BLaER1 treated with 17β-estradiol and CSF1 and Interleukin-3, amounts not matched to agents 10 nM and 100 nM (cell line): ENCODE data around the gene EGFL6.

Experiments
- H3K27ac ChIP-seq, 11 experiments: shearing (Covaris generic); formaldehyde crosslinking; 2 replicates each; pipeline ENCODE4 v1.8.1; 2022
- H3K27me3 ChIP-seq, 11 experiments: shearing (Covaris generic); formaldehyde crosslinking; 2 replicates each; pipeline ENCODE4 v1.8.1; 2022
- H3K36me3 ChIP-seq, 11 experiments: shearing (Covaris generic); formaldehyde crosslinking; 2 replicates each; pipeline ENCODE4 v1.8.1; 2022
- H3K4me1 ChIP-seq, 10 experiments: shearing (Covaris generic); formaldehyde crosslinking; 2 replicates each; pipeline ENCODE4 v1.8.1; 2022
- H3K4me2 ChIP-seq, 11 experiments: shearing (Covaris generic); formaldehyde crosslinking; 2 replicates each; pipeline ENCODE4 v1.8.1; 2022
- H3K4me3 ChIP-seq, 10 experiments: shearing (Covaris generic); formaldehyde crosslinking; 2 replicates each; pipeline ENCODE4 v1.8.1; 2022
- H3K9ac ChIP-seq, 11 experiments: shearing (Covaris generic); formaldehyde crosslinking; 2 replicates each; pipeline ENCODE4 v1.8.1; 2022
- H3K9me3 ChIP-seq, 11 experiments: shearing (Covaris generic); formaldehyde crosslinking; replicated peaks in 1 of 11; 2 replicates each; pipeline ENCODE4 v1.8.1; 2022
- H4K20me1 ChIP-seq, 11 experiments: shearing (Covaris generic); formaldehyde crosslinking; 2 replicates each; pipeline ENCODE4 v1.8.1; 2022
- Cebpa-rat ChIP-seq, 11 experiments: shearing (Covaris generic); IDR thresholded peaks; 2 replicates each; pipeline ENCODE4 v1.8.1; 2022

EGFL6 gene

DNA sequence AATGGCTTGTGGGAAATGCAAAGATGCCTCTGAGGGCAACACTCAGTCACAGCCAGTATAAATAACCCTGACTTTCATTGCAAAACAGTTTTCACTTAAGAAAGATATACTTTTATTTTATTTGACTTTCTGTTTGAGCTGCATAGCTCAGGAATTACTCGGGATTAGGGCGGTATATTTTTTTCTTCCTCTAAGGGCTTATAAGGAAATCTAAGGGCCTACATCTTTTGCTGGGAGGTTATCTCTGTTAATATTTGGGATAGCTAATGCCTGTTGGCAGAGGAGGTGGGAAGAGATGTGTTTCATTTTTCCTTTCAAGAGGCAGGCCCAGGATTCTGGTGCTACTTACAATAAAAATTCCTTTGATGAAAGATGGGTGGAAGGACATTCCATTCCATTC is 28.8 kb upstream of the EGFL6 start:
- Histone ChIP-seq H3K9ac (no peak overlapping the region), H4K20me1 (peaks cover 0 to 2% (median 0%) of the 10 kb centered on the region in 11 experiments; a peak in 4 of 22 replicates), H3K4me1 (peaks cover 0 to 8% (median 4%) of the 10 kb centered on the region in 10 experiments; a peak in 9 of 20 replicates), H3K4me2 (no peak overlapping the region), H3K36me3 (no peaks in the 10 kb centered on the region), H3K9me3 (peaks cover 0 to 10% (median 0%) of the 10 kb centered on the region in 11 experiments; a peak in 2 of 22 replicates), H3K4me3 (no peak overlapping the region), H3K27me3 (peaks cover 93 to 99% (median 98%) of the 10 kb centered on the region in 11 experiments), H3K27ac (no peak overlapping the region)
- TF ChIP-seq Cebpa-rat (IDR thresholded peaks at IDR 0.05), result no peak

DNA sequence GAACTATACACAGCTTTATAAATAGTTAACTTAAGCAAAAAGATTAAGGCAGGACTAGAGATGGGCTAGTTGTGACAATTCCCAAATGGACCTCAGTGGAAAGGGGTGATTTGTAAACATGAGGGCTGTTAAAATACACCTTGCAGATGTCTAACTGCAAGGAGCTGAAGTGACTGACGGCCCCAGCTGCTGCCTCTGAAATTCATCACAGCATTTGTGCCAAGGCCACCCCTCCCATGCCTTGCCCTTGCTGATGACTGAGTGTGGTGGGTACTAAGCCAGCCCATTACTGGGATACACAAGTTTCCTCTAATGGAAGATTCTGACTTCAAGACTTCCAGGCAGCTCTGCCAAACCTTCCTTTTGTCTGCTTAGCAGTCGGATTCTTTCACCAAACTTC is 23.7 kb upstream of the EGFL6 start:
- H3K27me3 ChIP-seq, result peaks cover 97 to 100% (median 98%) of the 10 kb centered on the region in 11 experiments
- H3K4me2 ChIP-seq, result no peak overlapping the region
- no peaks in the 10 kb centered on the region for H3K4me1 ChIP-seq
- no peak overlapping the region for H3K27ac ChIP-seq
- H3K36me3 ChIP-seq, result no peaks in the 10 kb centered on the region
- H3K4me3 ChIP-seq, result no peak overlapping the region
- peaks cover 0 to 8% (median 0%) of the 10 kb centered on the region in 11 experiments; a peak in 4 of 22 replicates for H4K20me1 ChIP-seq
- TF ChIP-seq Cebpa-rat (IDR thresholded peaks at IDR 0.05), result no peak
- H3K9me3 ChIP-seq, result peaks cover 0 to 10% (median 0%) of the 10 kb centered on the region in 11 experiments; a peak in 1 of 22 replicates
- no peak overlapping the region for H3K9ac ChIP-seq

DNA sequence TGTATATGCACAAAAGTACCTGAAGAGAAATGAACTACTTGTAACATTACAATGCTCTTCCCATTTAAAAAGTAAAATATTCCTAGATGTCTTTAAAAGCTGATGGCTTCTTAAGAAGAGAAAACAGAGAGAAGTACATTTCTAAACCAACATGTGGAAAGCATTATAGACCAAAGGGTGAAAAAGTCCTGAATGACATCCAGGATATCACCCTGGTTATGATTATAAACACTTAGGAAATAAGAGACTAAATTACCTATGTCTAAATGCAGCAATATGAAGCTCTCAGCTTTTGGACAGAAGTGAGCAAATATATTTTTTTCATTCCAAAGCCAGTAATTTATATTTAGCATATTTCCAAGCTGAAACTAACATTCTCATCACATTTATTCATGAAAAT is 21.7 kb upstream of the EGFL6 start:
- peaks cover 98 to 100% (median 99%) of the 10 kb centered on the region in 11 experiments for H3K27me3 ChIP-seq
- no peak overlapping the region for H3K27ac ChIP-seq
- no peak overlapping the region for H3K4me3 ChIP-seq
- H3K9ac ChIP-seq, result no peak overlapping the region
- H3K4me1 ChIP-seq, result no peaks in the 10 kb centered on the region
- peaks cover 0 to 4% (median 0%) of the 10 kb centered on the region in 11 experiments; a peak in 3 of 22 replicates for H3K9me3 ChIP-seq
- no peaks in the 10 kb centered on the region for H3K36me3 ChIP-seq
- no peak for TF ChIP-seq Cebpa-rat (IDR thresholded peaks at IDR 0.05)
- H4K20me1 ChIP-seq, result peaks cover 0 to 13% (median 0%) of the 10 kb centered on the region in 11 experiments; a peak in 4 of 22 replicates
- no peak overlapping the region for H3K4me2 ChIP-seq

DNA sequence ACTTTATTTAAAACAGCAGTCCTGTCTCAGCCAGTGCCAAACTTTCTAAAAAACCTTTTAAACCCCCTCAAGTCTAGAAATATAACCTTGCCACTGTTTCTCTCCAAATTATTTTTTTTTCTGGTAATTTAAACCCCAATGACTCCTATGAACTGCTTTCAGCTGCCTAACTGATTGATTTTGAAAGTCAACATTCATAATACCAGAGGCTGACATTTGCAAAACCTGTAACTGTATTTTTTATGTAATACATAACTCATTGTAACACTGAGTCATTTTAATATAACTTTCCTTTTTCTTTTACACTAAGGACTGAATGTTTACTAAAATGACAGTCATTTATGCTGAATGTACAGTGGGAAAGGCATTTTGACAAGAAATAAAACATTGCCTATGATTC is 19.1 kb upstream of the EGFL6 start:
- TF ChIP-seq Cebpa-rat (IDR thresholded peaks at IDR 0.05), result no peak
- Histone ChIP-seq H3K9ac (no peak overlapping the region), H3K27me3 (peaks cover 98 to 100% (median 100%) of the 10 kb centered on the region in 11 experiments), H3K27ac (no peak overlapping the region), H3K4me1 (no peaks in the 10 kb centered on the region), H3K36me3 (no peaks in the 10 kb centered on the region), H4K20me1 (peaks cover 0 to 13% (median 0%) of the 10 kb centered on the region in 11 experiments; a peak in 4 of 22 replicates), H3K9me3 (peaks cover 0 to 9% (median 0%) of the 10 kb centered on the region in 11 experiments; a peak in 5 of 22 replicates), H3K4me2 (no peak overlapping the region), H3K4me3 (no peak overlapping the region)

DNA sequence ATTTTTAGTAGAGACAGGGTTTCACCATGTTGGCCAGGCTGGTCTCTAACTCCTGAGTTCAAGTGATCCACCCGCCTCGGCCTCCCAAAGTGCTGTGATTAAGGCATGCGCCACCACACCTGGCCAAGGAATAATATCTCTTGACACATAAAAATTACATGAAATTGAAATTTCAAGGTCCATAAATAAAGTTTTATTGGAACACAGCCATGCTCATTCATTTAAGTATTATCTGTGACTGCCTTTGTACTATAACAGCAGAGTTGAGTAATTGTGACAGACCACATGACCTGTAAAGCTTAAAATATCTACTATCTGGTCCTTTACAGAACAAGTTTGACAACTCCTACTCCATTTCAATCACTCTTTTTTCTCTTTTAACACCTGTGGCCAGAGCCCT is 17.8 kb upstream of the EGFL6 start:
- H3K4me1 ChIP-seq, result no peaks in the 10 kb centered on the region
- H3K27ac ChIP-seq, result no peak overlapping the region
- H4K20me1 ChIP-seq, result peaks cover 0 to 10% (median 0%) of the 10 kb centered on the region in 11 experiments; a peak in 3 of 22 replicates
- H3K36me3 ChIP-seq, result no peaks in the 10 kb centered on the region
- TF ChIP-seq Cebpa-rat (IDR thresholded peaks at IDR 0.05), result no peak
- no peak overlapping the region for H3K4me3 ChIP-seq
- H3K9me3 ChIP-seq, result peaks cover 0 to 9% (median 0%) of the 10 kb centered on the region in 11 experiments; a peak in 5 of 22 replicates
- no peak overlapping the region for H3K4me2 ChIP-seq
- peaks cover 98 to 100% (median 100%) of the 10 kb centered on the region in 11 experiments for H3K27me3 ChIP-seq
- no peak overlapping the region for H3K9ac ChIP-seq

DNA sequence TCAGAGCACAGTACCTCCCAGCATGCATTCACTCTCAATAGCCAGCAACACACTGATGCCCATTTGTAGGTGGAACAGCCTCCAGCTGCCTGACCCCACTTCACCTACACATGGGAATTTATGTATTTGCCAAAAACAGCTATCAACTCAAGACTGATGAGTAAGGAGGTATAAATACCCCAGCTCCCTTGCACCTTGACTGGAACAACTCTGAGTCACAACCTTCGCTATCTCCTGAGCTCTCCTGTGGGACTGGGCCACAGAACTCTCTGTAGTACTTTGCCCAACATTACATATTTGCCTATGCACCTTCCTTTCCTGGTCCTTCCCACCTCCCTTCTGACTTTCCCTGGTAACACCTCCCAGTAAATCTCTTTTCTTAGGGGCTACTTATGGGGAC is 16.5 kb upstream of the EGFL6 start:
- Histone ChIP-seq H3K4me1 (no peaks in the 10 kb centered on the region), H3K27me3 (peaks cover 98 to 100% (median 100%) of the 10 kb centered on the region in 11 experiments), H3K9ac (no peak overlapping the region), H3K9me3 (peaks cover 0 to 9% (median 0%) of the 10 kb centered on the region in 11 experiments; a peak in 5 of 22 replicates), H3K4me3 (no peak overlapping the region), H3K36me3 (no peaks in the 10 kb centered on the region), H3K27ac (no peak overlapping the region), H4K20me1 (peaks cover 0 to 9% (median 0%) of the 10 kb centered on the region in 11 experiments; a peak in 3 of 22 replicates), H3K4me2 (no peak overlapping the region)
- TF ChIP-seq Cebpa-rat (IDR thresholded peaks at IDR 0.05), result no peak

DNA sequence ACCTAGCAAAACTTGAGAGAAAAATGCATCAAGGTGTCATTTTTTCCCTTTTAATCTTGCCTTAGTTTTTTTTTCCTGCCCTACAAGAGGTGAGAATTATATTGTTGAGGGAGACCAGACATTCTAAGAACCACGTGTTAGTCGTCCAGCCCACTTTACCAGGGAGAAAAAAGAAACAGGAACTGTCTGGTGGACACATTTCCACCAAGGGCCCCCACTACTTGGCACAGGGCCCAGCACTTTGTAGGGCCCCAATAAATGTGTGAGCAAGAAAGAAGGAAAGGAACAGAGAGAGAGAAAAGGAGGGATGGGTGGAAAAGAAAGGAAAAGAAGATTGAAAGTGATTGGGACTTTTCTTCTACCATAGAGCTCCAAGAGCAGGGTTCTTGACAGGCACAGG is 3.9 kb upstream of the EGFL6 start:
- no peaks in the 10 kb centered on the region; a peak in 3 of 22 replicates for H4K20me1 ChIP-seq
- H3K9me3 ChIP-seq, result peaks cover 0 to 13% (median 6%) of the 10 kb centered on the region in 11 experiments; a peak in 11 of 22 replicates
- H3K4me2 ChIP-seq, result no peak overlapping the region
- no peak overlapping the region for H3K9ac ChIP-seq
- no peaks in the 10 kb centered on the region for H3K36me3 ChIP-seq
- H3K27ac ChIP-seq, result no peak overlapping the region
- no peak for TF ChIP-seq Cebpa-rat (IDR thresholded peaks at IDR 0.05)
- H3K27me3 ChIP-seq, result peaks cover 99 to 100% (median 100%) of the 10 kb centered on the region in 11 experiments
- no peak overlapping the region for H3K4me3 ChIP-seq
- no peaks in the 10 kb centered on the region for H3K4me1 ChIP-seq

DNA sequence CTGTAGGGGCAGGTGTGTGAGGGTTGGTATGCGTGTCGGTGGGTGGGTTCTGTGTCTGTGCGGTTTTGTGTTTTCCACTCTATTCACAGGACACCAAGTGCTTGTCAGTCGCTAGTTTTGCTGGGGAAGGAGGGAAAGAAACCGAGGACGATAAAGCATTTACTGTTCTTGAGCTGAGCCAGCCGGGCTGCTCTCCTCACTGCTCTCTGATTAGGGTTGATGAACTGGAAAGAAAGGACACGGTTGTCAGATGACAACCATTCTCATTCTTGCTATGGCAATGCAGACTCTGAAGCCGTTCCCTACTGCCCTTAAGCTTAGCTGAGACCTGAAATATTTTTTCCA is 832 bp downstream of the EGFL6 start:
- H3K9ac ChIP-seq, result no peak overlapping the region
- no peaks in the 10 kb centered on the region for H3K36me3 ChIP-seq
- peaks cover 99 to 100% (median 99%) of the 10 kb centered on the region in 11 experiments for H3K27me3 ChIP-seq
- no peak for TF ChIP-seq Cebpa-rat (IDR thresholded peaks at IDR 0.05)
- no peak overlapping the region for H3K4me3 ChIP-seq
- H4K20me1 ChIP-seq, result peaks cover 0 to 4% (median 0%) of the 10 kb centered on the region in 11 experiments; a peak in 4 of 22 replicates
- H3K4me1 ChIP-seq, result no peaks in the 10 kb centered on the region
- H3K4me2 ChIP-seq, result no peak overlapping the region
- H3K9me3 ChIP-seq, result peaks cover 0 to 13% (median 8%) of the 10 kb centered on the region in 11 experiments; a peak in 11 of 22 replicates
- H3K27ac ChIP-seq, result no peak overlapping the region

DNA sequence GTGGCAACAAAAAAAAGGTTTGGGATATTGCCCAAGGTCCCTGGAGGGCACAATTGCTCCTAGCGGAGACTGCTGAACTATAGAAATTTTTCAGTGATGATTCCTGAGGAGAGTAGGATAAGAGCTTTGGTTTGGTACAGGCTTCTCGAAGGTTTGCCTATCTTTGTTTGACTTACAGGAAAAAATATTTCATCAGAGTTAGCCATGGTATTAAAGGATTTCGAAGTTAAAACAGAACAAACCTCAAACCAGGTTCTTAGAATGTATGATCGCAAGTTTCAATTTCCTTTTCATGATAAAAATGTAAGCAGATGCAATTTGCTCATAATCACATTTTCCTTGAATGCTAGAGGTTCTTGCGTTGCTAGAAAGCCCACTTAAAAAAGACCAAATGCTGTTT is 1.7 kb downstream of the EGFL6 start:
- Histone ChIP-seq H3K4me3 (no peak overlapping the region), H3K9me3 (peaks cover 0 to 22% (median 8%) of the 10 kb centered on the region in 11 experiments; a peak in 13 of 22 replicates), H3K4me2 (no peak overlapping the region), H3K4me1 (no peaks in the 10 kb centered on the region), H4K20me1 (peaks cover 0 to 4% (median 0%) of the 10 kb centered on the region in 11 experiments; a peak in 3 of 22 replicates), H3K27me3 (peaks cover 97 to 100% (median 99%) of the 10 kb centered on the region in 11 experiments), H3K9ac (no peak overlapping the region), H3K27ac (no peak overlapping the region), H3K36me3 (no peaks in the 10 kb centered on the region)
- no peak for TF ChIP-seq Cebpa-rat (IDR thresholded peaks at IDR 0.05)

DNA sequence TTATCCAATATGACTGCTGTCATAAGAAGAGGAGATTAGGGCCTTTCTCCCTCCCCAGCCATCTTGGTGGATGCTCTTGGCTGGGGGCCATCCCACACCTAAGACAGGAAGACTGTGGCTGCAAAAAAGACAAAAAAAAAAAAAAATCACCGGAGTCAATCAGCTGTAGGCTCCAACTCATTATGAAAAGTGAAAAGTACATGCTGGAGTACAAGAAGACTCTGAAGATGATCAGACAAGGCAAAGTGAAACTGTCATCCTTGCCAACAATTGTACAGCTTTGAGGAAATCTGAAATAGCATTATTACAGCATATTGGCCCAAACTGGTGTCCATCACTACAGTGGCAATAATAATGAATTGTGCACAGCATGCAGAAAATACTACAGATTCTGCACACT is 5.2 kb downstream of the EGFL6 start:
- H3K9me3 ChIP-seq, result peaks cover 0 to 30% (median 9%) of the 10 kb centered on the region in 11 experiments; a peak in 14 of 22 replicates
- no peak overlapping the region for H3K4me2 ChIP-seq
- no peak overlapping the region for H3K27ac ChIP-seq
- no peaks in the 10 kb centered on the region for H3K36me3 ChIP-seq
- no peak for TF ChIP-seq Cebpa-rat (IDR thresholded peaks at IDR 0.05)
- H3K27me3 ChIP-seq, result peaks cover 78 to 90% (median 87%) of the 10 kb centered on the region in 11 experiments
- H3K9ac ChIP-seq, result no peak overlapping the region
- H3K4me1 ChIP-seq, result no peaks in the 10 kb centered on the region
- peaks cover 0 to 4% (median 0%) of the 10 kb centered on the region in 11 experiments; a peak in 3 of 22 replicates for H4K20me1 ChIP-seq
- H3K4me3 ChIP-seq, result no peak overlapping the region
